Thyroid gland (tissue), 4 donors: ENCODE data around the gene COL6A2. TPM values are rescaled to one million over a fixed set of nuclear protein-coding genes. Genes with fewer than 3 reads are reported as not detected.
"Not testable (repeated sequence)": the region's sequence is repeated elsewhere in the genome, so short reads cannot be mapped to it uniquely, and the experiment has no call there.

ENCODE experiments used
- DNase-seq, 2 donors: peaks; one replicate each; pipeline ENCODE4 v3.0.0-alpha.2; 2019
- H3K27ac ChIP-seq, 3 donors: fragments of 200-600 bp; sonication (generic); 1 replicate in 2 of 3; 2 replicates in 1 of 3; pipeline ENCODE4 v1.5.1; 2016 to 2019; ENCODE audit warnings: mild to moderate bottlenecking in 1 of 3, moderate library complexity in 1 of 3
- H3K27me3 ChIP-seq: fragments of 200-600 bp; sonication (generic); one replicate; pipeline ENCODE4 v1.5.1; 2019
- H3K36me3 ChIP-seq, 2 donors: fragments of 200-600 bp; sonication (generic); one replicate each; pipeline ENCODE4 v1.5.1; 2016 to 2019
- H3K4me1 ChIP-seq, 2 donors: fragments of 200-600 bp; sonication (generic); one replicate each; pipeline ENCODE4 v1.5.1; 2017 to 2019
- H3K4me3 ChIP-seq, 3 donors: fragments of 200-600 bp; sonication (generic); replicated peaks in 1 of 3; 1 replicate in 2 of 3; 2 replicates in 1 of 3; pipeline ENCODE4 v1.5.1; 2016; ENCODE audit warnings: mild to moderate bottlenecking in 1 of 3
- H3K9me3 ChIP-seq: fragments of 200-600 bp; sonication (generic); one replicate; pipeline ENCODE4 v1.5.1; 2017
- POLR2A ChIP-seq, 2 donors: fragments of 450-650 bp; IDR thresholded peaks; one replicate each; pipeline ENCODE4 v1.6.1; 2017; ENCODE audit warnings: antibody characterized with exemption in 2 of 2, mild to moderate bottlenecking in 2 of 2, moderate library complexity in 1 of 2
- WGBS, 2 donors: methylation state at CpG; one replicate each; pipeline ENCODE4 v1.1.5; 2017; 5-methylcytosine and 5-hydroxymethylcytosine counted together
- intact Hi-C: fragments of 100-400 bp; cut with DNase I; formaldehyde crosslinking; loops from one replicate; pipeline ENCODE4 v1.15.1; 2023
- total RNA-seq, 4 donors: library from RNA; depleted of rRNA; stranded (reverse); fragments of >200 nt; gene quantifications; one replicate each; pipeline ENCODE4 v1.2.3, GENCODE V29; 2016
- TF ChIP-seq, protein P1 (sequence below), 6 experiments: fragments of 200-600 bp in 3 of 6; fragments of 450-650 bp in 3 of 6; sonication (generic) in 3 of 6; IDR thresholded peaks; one replicate each; pipeline ENCODE4 v1.5.1; 2016 to 2019; ENCODE audit warnings: antibody characterized with exemption in 6 of 6, mild to moderate bottlenecking in 2 of 6, inconsistent platforms in 1 of 6, moderate library complexity in 1 of 6

Gene COL6A2
- total RNA-seq, 4 donors from 2014 or later, result 79.4 to 191 (median 172) TPM

- no peak for DNase-seq
- Histone ChIP-seq H3K36me3 (no peaks in the 10 kb centered on the region), H3K4me3 (no peak overlapping the region), H3K9me3 (no peaks in the 10 kb centered on the region), H3K27ac (no peak overlapping the region), H3K27me3 (no peaks in the 10 kb centered on the region), H3K4me1 (no peaks in the 10 kb centered on the region)
- TF ChIP-seq POLR2A (IDR thresholded peaks at IDR 0.05), result no peak
- intact Hi-C loops, result no loop called here
- WGBS, 2 donors, result 78 to 82% methylated on average over 4 of the region's 4 CpGs
These were observed 65.5 kb downstream of the COL6A2 start for GRCh38 chr21:46163380-46163779.

- no peak overlapping the region for H3K4me3 ChIP-seq
These were observed 67.2 kb downstream of the COL6A2 start for GRCh38 chr21:46165098-46165497.

DNA sequence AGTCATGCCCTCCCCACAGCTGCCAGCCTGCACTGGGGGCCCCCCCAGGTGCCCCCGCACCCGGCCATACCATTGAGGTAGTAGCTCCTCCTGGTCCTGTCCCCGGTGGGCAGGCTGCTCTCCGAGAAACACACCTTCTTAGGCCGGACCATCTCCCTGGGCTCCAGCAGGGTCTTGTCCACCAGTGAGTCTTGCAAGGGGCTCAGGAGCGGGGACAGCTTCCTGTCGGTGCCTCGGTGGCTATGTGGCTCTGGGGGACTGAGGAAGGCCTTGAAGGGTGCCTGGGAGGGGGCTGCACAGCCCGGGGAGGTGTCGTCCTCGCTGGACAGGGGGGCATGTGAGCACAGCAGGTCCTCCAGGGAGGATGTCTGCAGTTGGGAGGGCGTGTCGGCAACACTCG, 70.3 kb downstream of the COL6A2 start:
- H3K27ac ChIP-seq, result no peak overlapping the region
- DNase-seq, result no peak
- no peaks in the 10 kb centered on the region for H3K36me3 ChIP-seq
- intact Hi-C loops, result no loop called here
- no peaks in the 10 kb centered on the region for H3K27me3 ChIP-seq
- 84 to 91% methylated on average over 6 to 10 of the region's 14 CpGs for WGBS, 2 donors
- no peak overlapping the region for H3K4me3 ChIP-seq
- no peaks in the 10 kb centered on the region for H3K4me1 ChIP-seq
- H3K9me3 ChIP-seq, result no peaks in the 10 kb centered on the region
- TF ChIP-seq, protein P1, sequence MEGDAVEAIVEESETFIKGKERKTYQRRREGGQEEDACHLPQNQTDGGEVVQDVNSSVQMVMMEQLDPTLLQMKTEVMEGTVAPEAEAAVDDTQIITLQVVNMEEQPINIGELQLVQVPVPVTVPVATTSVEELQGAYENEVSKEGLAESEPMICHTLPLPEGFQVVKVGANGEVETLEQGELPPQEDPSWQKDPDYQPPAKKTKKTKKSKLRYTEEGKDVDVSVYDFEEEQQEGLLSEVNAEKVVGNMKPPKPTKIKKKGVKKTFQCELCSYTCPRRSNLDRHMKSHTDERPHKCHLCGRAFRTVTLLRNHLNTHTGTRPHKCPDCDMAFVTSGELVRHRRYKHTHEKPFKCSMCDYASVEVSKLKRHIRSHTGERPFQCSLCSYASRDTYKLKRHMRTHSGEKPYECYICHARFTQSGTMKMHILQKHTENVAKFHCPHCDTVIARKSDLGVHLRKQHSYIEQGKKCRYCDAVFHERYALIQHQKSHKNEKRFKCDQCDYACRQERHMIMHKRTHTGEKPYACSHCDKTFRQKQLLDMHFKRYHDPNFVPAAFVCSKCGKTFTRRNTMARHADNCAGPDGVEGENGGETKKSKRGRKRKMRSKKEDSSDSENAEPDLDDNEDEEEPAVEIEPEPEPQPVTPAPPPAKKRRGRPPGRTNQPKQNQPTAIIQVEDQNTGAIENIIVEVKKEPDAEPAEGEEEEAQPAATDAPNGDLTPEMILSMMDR (IDR thresholded peaks at IDR 0.05), result no peak
- no peak for TF ChIP-seq POLR2A (IDR thresholded peaks at IDR 0.05)

More at GRCh38 chr21:46165098-46165497, 67.2 kb downstream of the COL6A2 start:
- Histone ChIP-seq H3K27me3 (no peaks in the 10 kb centered on the region), H3K4me1 (no peaks in the 10 kb centered on the region), H3K9me3 (no peaks in the 10 kb centered on the region), H3K36me3 (no peaks in the 10 kb centered on the region), H3K27ac (no peak overlapping the region)
- DNase-seq, result no peak
- intact Hi-C loops, result no loop called here
- TF ChIP-seq POLR2A (IDR thresholded peaks at IDR 0.05), result no peak
- TF ChIP-seq, protein P1 (IDR thresholded peaks at IDR 0.05), result no peak

DNA sequence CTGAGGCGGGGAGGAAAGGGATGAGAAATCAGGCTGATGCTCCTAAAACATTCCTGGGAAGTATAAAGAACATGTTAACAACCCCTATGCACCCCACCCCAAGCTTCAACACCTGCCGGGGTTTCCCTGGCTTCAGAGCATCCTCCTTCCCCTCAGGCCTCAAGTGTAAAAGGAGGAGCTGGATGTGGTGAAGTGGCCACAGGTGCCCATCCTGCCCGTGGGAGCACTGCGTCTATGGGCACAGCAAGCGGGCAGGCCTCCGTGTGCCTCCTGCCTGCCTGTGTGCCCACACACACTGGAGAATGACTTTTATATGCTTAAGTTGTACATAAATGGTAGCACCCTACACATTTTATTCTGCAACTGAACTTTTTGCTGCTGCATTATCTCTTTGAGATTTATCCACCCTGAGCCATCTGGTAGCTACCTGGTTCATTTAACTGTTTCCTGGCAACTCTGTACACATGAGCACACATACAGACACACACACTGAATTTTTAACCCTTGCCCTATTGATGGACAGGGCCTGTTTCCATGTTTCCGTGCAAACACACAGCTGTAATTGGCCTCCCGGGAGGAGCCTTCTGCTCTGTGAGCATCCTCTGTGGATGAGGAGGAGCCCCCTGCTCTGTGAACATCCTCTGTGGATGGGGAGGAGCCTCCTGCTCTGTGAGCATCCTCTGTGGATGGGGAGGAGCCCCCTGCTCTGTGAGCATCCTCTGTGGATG, 70.9 kb downstream of the COL6A2 start:
- no peak for TF ChIP-seq POLR2A (IDR thresholded peaks at IDR 0.05)
- TF ChIP-seq, protein P1 (IDR thresholded peaks at IDR 0.05), result no peak
- 75 to 88% methylated on average over 8 of the region's 8 CpGs for WGBS, 2 donors
- Histone ChIP-seq H3K27ac (no peak overlapping the region), H3K9me3 (no peaks in the 10 kb centered on the region), H3K4me1 (no peaks in the 10 kb centered on the region), H3K27me3 (no peaks in the 10 kb centered on the region), H3K4me3 (no peak overlapping the region), H3K36me3 (no peaks in the 10 kb centered on the region)
- DNase-seq, result no peak
- intact Hi-C loops, result no loop called here

DNA sequence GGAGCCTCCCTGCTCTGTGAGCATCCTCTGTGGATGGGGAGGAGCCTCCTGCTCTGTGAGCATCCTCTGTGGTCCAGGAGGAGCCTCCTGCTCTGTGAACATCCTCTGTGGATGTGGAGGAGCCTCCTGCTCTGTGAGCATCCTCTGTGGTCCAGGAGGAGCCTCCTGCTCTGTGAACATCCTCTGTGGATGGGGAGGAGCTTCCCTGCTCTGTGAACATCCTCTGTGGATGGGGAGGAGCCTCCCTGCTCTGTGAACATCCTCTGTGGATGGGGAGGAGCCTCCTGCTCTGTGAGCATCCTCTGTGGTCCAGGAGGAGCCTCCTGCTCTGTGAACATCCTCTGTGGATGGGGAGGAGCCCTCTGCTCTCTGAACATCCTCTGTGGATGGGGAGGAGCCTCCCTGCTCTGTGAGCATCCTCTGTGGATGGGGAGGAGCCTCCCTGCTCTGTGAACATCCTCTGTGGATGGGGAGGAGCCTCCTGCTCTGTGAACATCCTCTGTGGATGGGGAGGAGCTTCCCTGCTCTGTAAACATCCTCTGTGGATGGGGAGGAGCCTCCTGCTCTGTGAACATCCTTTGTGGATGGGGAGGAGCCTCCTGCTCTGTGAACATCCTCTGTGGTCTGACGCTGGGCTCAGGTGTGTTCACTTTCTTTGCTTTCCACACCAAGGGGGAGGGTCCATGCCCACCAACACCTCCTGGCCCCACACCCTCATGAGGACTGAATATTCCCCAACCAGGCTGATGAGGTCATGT, 72.7 kb downstream of the COL6A2 start:
- H3K36me3 ChIP-seq, H3K4me3 ChIP-seq, H3K27ac ChIP-seq, H3K4me1 ChIP-seq, H3K9me3 ChIP-seq, H3K27me3 ChIP-seq, intact Hi-C loops, DNase-seq: not testable (repeated sequence)
- 79 to 82% methylated on average over 1 of the region's 1 CpG for WGBS, 2 donors

DNA sequence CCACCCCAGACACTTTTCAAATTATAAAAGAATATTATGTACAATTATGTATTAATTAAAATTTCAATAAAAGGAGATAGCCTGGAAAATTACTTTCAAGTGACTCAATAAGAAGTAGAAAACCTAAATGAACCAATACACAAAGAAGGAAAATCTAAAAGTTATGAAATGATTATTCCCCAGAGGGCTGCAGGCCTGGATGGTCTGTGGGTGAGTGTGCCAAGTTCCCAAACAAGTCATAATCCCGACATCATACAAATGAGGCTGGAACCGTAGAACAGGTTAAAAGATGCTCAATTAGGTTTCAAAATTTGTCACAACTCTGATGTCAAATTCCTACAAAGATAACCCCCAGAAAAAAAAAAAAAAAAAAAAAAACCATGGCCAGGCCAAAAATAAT, 73.7 kb downstream of the COL6A2 start:
- Histone ChIP-seq H3K4me1 (no peaks in the 10 kb centered on the region), H3K27me3 (no peaks in the 10 kb centered on the region), H3K36me3 (no peaks in the 10 kb centered on the region), H3K4me3 (no peak overlapping the region), H3K27ac (no peak overlapping the region), H3K9me3 (no peaks in the 10 kb centered on the region)
- WGBS, 2 donors, result 43 to 77% methylated on average over 2 of the region's 2 CpGs
- TF ChIP-seq, protein P1 (IDR thresholded peaks at IDR 0.05), result no peak
- TF ChIP-seq POLR2A (IDR thresholded peaks at IDR 0.05), result no peak
- no peak for DNase-seq
- intact Hi-C loops, result no loop called here
